ENCODE measurements around the gene PTPN20.

The PTPN20 gene

GRCh38 chr10:47022311-47023131, 111.3 kb downstream of the PTPN20 start:
- no peak for DNase-seq (ENCODE audit: low read depth)

DNA sequence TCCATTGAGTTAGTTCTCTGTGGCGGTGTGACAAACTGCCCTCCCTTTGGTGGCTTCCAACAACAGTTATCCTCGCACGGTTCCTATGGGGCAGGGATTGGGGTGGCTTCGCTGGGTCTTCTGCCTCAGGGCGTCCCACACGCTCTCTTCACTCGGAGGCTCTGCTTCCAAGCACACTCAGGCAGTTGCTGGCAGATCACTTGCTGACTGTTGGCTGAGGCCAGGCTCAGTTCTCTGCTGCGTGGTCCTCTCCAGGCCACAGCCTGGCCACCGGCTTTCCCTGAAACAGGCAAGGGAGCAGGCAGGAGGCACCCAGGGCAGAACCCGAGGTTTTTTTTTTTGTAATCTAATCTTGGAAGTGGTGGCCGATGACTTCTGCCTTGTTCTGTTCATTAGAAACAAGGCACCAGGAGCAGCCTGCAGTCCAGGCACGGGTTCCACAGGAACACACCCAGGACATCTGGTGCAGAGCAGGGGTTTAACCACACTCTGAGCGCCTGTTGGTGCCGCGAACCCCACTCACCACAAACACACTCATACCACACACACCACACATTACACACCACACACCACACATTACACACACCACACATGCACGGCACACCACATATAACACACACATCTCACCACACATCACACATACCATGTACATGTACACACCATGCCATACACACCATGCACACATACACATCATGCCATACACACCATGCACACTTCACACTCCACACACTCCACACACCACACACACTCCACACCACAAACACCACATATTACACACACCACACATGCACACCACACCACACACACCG, 112.2 kb downstream of the PTPN20 start:
- DNase-seq (ENCODE audit: low read depth) = no peak

- no peak for DNase-seq (ENCODE audit: low read depth)
These were observed 112.8 kb downstream of the PTPN20 start for GRCh38 chr10:47024046-47024322.

DNA sequence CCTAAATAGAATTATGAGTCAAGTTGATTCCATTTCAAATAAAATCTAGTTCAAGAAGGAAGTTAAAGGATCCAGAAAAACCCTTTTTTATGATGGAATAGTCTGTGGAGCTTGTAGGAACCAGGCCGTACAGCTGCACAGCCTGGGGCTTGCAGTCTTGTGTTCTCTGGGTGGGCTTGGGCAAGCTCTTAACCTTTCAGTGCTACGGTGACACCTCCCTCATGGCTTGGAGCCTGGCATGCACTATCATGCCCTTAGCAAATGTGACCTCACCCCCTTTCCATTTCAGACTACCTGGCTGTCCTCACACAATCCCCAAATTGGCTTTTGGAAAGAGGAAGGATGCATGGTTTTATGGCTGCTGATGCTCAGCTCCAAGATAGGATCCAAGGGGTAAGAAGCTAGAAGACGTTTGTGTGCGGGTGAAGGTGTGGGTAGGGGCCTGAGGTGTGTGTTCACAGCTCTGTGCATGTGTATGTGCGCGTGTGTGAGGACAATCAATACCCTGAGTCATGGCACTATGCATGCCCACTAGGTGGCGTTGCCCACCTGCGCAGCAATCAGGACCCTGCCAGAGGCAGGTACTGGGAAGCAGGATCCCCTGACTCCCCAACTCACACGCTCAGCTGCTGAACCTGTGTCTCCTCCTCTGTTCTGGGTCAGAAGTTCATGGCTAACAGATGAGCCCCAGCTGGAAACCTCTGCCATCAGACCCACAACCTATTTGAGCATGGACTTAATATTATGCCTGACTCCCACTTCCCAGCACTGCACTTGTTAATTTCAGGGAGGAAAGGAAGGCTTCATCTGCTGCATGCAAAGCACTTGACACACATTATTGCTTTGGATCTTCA, 113.4 kb downstream of the PTPN20 start:
- DNase-seq (ENCODE audit: low read depth) = peak; percentile 47

DNA sequence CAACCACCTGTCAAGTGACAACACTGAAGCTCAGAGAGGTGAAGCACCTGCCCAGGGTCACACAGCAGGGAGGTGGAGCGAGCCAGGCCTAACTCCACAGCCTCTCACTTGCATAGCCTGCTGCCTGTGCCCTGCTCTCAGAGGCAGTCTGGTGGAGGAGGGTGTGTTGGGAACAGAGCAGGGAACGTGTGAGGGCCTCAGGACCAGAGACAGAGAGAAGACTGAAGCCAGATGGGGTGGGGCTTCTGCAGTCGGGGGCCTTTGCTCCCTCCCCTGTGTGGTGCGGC, 114.0 kb downstream of the PTPN20 start:
- DNase-seq (ENCODE audit: low read depth) = no peak

- no peak for DNase-seq (ENCODE audit: low read depth)
These were observed 114.5 kb downstream of the PTPN20 start for GRCh38 chr10:47025540-47026300.

DNA sequence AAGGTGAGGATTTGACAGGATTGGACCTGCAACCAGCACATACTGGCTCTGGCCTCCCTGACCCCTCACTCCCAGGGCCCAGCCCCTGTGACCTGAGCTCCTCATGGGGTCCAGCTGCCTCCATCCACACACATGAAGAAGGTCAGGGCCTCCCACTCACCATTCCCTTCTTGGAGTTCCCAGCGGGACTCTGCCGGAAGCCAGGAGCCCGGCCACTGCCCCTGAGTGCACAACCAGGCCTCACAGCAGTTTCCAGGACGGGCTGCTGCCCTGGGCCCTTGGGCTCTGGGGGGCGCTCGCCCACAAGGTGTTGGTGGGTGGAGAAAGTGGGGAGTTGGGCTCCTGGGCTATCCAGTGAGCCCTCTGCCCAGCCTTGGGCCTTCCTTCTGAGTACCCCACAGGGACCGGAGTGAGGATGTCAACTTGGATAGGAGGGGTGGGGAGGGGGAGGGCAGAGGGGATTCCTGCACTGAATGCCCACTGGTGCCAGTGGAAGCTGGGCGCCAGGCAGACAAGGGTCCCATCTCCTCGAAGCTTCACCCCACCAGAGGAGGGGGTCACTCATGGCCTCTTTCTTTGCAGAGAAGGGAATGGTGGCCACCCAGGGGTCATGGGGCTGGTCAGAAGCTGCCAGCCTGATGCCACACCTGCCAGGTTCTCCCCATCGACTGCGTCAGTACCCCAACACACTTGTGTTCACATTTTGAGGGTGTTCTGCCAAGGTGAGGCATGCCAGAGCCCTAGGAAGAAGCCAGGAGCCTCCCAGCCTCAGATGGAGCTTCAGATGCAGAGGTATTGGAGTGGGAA, 115.3 kb downstream of the PTPN20 start:
- DNase-seq (ENCODE audit: low read depth) = no peak

DNA sequence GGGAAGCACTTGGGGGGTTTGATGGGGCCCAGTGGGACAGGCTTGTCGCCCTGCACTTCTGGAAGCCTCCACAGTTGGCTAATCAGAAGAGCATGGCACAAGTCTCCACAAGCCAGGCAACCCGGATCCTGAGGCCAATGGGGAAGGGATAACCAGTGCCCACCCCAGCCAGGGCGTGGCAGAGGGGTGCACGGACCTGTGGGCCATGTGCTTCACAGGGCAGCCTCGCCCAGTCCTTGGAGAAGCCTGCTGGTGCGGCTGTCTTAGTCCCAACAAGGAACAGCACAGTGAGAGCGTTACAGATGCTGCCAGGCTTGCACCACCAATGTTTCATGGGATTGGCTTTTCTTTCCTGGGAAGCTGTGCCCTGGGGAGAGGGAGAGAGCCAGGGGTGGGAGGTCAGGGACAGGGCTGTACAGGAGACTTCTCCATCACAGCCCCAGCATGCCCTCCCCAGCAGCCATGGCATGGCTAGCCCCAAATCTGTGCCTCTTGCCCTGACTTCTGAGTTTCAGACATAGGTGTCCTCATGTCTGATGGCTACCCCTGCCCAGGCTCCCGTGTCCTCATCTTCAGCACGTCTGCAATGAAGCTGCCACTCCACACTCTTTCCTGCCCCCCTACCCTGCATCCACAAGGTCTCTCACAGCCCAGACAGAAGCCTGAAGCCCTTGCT, 116.0 kb downstream of the PTPN20 start:
- DNase-seq (ENCODE audit: low read depth) = no peak

- DNase-seq (ENCODE audit: low read depth) = no peak
These were observed 116.6 kb downstream of the PTPN20 start for GRCh38 chr10:47027784-47028260.

DNA sequence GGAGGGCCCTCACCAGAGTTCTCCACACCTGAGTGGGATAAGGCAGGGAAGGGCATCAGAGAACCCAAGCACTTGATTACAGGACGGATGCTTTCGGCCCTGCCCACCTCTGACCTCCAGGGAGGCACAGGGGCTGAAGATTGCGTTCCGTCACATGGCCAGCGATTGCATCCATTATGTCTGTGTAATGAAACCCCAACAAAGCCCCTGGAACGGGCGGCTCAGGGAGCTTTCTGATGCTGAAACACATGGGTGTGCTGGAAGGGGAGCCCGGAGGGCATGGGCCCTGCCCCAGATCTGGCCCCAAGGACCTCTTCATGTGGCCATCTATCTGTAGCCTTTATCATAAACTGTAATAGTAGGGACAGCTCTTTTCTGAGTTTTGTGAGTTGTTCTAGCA, 117.2 kb downstream of the PTPN20 start:
- no peak for DNase-seq (ENCODE audit: low read depth)

DNA sequence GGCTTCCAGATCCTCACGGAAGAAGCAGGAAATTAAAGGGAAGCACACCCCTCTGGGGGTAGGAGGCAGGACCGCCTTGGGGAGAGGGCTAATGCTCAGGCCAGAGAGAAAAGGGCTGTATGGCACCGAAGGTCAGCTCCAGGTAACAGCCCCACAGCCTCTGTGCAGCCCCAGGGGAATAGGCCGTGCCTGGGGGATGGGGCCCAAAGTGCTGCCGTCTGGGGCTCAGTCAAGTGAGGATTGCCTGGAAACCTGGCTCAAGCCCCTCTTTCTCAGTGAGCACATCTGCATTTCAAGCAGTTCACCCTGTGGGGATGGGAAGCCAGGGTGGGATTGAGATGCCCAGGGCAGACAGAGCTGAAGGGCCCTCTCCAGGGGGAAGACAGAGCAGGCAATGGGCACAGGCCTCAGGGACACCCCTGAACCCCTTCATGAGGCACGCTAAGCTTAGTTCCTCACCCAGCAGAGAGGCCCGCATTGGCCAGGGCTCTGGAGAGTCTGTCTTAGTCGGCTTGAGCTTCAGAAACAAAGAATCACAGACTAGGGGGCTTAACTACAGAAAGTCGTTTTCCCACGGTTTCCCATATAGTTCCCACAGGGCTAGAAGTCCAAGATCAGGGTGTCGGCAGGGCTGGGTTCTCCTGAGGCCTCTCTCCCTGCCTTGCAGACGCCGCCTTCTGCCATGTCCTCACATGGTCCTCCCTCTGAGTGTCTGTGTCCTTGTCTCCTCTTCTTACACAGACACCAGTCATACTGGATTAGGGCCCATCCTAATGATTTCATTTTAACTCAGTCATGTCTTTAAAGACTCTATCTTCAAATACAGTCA, 118.2 kb downstream of the PTPN20 start:
- no peak for DNase-seq (ENCODE audit: low read depth)

- DNase-seq (ENCODE audit: low read depth) = no peak
These were observed 119.0 kb downstream of the PTPN20 start for GRCh38 chr10:47030191-47030703.

GRCh38 chr10:47031211-47031900, 120.1 kb downstream of the PTPN20 start:
- DNase-seq (ENCODE audit: low read depth) = no peak

DNA sequence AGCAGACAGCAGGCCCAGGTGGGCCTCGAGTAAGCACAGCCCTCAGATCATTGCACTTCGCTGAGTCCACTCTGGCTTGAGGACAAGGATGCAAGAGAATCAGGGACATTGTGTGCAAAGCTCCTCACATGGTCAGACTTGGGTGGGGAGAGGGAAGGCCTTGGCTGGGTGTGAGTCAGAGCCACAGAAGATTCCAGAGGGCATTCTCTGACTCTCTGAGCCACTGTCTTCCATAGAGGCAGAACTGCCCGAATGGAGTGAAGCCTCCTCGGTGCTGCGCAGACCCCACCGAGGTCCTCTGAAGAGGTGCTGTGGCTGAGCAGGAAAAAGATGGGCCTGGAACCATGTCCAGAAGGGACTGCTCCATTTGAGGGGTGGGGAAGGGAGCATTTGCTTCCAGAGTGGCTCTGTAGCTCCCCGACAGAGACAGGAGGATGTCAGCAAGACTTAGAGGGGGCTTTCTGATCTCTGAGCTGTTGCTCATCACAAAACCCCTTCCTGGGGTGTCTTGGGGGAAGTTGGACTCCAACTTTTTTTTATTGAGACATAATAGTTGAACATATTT, 120.8 kb downstream of the PTPN20 start:
- DNase-seq (ENCODE audit: low read depth) = no peak

- DNase-seq (ENCODE audit: low read depth) = no peak
These were observed 121.9 kb downstream of the PTPN20 start for GRCh38 chr10:47033081-47033480.

DNA sequence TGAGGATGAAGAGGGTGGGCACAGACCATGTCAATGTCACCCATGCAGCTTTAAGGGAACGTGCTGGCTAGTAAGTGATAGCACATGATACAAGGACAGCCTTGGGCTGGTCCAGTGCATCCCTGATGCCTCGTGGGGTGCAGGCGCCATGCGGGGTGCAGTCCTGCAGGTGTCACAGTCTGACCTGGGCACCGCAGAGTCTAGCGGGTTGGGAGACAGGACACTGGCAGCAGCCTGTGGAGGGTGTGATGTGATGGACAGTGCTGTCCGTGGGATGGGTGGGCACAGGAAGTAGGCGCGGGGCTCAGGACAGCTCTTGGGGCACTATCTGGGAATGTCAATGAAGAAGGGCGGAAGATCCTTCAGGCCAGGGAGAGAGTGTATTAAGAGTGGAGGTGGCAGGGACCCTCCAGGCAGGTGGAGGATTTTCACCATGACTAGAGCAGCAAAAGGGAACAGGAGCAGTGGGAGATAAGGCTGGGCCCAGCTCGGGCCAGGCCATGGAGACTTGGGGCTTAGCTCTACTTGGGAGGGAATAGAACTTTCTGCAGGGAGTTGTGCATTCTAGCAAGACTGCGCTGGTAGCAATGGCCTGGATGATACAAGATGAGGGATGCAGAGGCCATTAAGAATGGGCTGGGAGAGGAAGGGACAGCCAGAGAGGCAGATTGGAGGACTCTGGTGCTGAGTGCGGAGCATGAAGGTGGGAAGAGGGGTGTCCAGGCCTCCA, 122.5 kb downstream of the PTPN20 start:
- no peak for DNase-seq (ENCODE audit: low read depth)

- no peak for DNase-seq (ENCODE audit: low read depth)
These were observed 123.3 kb downstream of the PTPN20 start for GRCh38 chr10:47034441-47035051.

Data from stimulated activated CD8-positive, alpha-beta memory T cell treated with anti-CD3 and anti-CD28 coated beads, Interleukin-12 subunit alpha, Interleukin-12 subunit beta, amount 100 ng/mL, for 1 hour (primary cell).